Activated T-cell treated with anti-CD3 and anti-CD28 coated beads, Interleukin-2, amount 50 U/mL, for 24 hours (primary cell): ENCODE measurements around the gene APOA4.

Experiments
- DNase-seq: peaks from one replicate; pipeline ENCODE4 v3.0.0-alpha.2; 2020
- H3K27ac Mint-ChIP-seq: 2 replicates; pipeline ENCODE4 v1.8.0; 2020; ENCODE audit warnings: mild to moderate bottlenecking, mixed read lengths
- H3K27me3 Mint-ChIP-seq: 2 replicates; pipeline ENCODE4 v1.8.0; 2020; ENCODE audit warnings: mixed read lengths
- H3K36me3 Mint-ChIP-seq: 2 replicates; pipeline ENCODE4 v1.8.0; 2020; ENCODE audit warnings: low read depth, mixed read lengths
- H3K4me1 Mint-ChIP-seq: 2 replicates; pipeline ENCODE4 v1.8.0; 2020; ENCODE audit warnings: low read depth, mixed read lengths
- H3K4me3 Mint-ChIP-seq: 2 replicates; pipeline ENCODE4 v1.8.0; 2020; ENCODE audit warnings: mild to moderate bottlenecking, moderate library complexity, mixed read lengths
- H3K9me3 Mint-ChIP-seq: 2 replicates; pipeline ENCODE4 v1.8.0; 2020; ENCODE audit warnings: mixed read lengths

The APOA4 gene

DNA sequence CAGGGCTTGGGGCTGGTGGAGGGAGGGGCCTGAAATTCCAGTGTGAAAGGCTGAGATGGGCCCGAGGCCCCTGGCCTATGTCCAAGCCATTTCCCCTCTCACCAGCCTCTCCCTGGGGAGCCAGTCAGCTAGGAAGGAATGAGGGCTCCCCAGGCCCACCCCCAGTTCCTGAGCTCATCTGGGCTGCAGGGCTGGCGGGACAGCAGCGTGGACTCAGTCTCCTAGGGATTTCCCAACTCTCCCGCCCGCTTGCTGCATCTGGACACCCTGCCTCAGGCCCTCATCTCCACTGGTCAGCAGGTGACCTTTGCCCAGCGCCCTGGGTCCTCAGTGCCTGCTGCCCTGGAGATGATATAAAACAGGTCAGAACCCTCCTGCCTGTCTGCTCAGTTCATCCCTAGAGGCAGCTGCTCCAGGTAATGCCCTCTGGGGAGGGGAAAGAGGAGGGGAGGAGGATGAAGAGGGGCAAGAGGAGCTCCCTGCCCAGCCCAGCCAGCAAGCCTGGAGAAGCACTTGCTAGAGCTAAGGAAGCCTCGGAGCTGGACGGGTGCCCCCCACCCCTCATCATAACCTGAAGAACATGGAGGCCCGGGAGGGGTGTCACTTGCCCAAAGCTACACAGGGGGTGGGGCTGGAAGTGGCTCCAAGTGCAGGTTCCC, 6.5 kb upstream of the APOA4 start, which contains the start of gene APOC3:
APOC3 (plus strand) TSS at position 383 of the 659 bp plus-strand sequence. CDS start 676 bp downstream, outside the sequence.
- no peak within 1 kb of the TSS for H3K4me3 Mint-ChIP-seq
- peaks cover under 1% of the 10 kb centered on the region for H3K27me3 Mint-ChIP-seq
- no peaks in the 10 kb centered on the region for H3K9me3 Mint-ChIP-seq
- peaks cover under 1% of the 10 kb centered on the region for H3K4me1 Mint-ChIP-seq
- no peak for DNase-seq
- no peak within 1 kb of the TSS for H3K27ac Mint-ChIP-seq
- no peaks in the 10 kb centered on the region for H3K36me3 Mint-ChIP-seq

GRCh38 chr11:116828632-116829524, 5.8 kb upstream of the APOA4 start:
- DNase-seq = no peak
- Mint-ChIP-seq H3K9me3 (no peaks in the 10 kb centered on the region), H3K27me3 (no peaks in the 10 kb centered on the region), H3K27ac (no peak overlapping the region), H3K36me3 (no peaks in the 10 kb centered on the region), H3K4me1 (no peaks in the 10 kb centered on the region), H3K4me3 (no peak overlapping the region)

- no peak overlapping the region for H3K27ac Mint-ChIP-seq
- H3K4me1 Mint-ChIP-seq = no peaks in the 10 kb centered on the region
- H3K9me3 Mint-ChIP-seq = no peaks in the 10 kb centered on the region
- H3K4me3 Mint-ChIP-seq = no peak overlapping the region
- DNase-seq = no peak
- H3K36me3 Mint-ChIP-seq = no peaks in the 10 kb centered on the region
- H3K27me3 Mint-ChIP-seq = no peaks in the 10 kb centered on the region
These were observed 4.4 kb upstream of the APOA4 start for GRCh38 chr11:116827461-116827860.

GRCh38 chr11:116826751-116827431, 3.8 kb upstream of the APOA4 start:
- Mint-ChIP-seq H3K4me1 (no peaks in the 10 kb centered on the region), H3K27ac (no peak overlapping the region)

DNA sequence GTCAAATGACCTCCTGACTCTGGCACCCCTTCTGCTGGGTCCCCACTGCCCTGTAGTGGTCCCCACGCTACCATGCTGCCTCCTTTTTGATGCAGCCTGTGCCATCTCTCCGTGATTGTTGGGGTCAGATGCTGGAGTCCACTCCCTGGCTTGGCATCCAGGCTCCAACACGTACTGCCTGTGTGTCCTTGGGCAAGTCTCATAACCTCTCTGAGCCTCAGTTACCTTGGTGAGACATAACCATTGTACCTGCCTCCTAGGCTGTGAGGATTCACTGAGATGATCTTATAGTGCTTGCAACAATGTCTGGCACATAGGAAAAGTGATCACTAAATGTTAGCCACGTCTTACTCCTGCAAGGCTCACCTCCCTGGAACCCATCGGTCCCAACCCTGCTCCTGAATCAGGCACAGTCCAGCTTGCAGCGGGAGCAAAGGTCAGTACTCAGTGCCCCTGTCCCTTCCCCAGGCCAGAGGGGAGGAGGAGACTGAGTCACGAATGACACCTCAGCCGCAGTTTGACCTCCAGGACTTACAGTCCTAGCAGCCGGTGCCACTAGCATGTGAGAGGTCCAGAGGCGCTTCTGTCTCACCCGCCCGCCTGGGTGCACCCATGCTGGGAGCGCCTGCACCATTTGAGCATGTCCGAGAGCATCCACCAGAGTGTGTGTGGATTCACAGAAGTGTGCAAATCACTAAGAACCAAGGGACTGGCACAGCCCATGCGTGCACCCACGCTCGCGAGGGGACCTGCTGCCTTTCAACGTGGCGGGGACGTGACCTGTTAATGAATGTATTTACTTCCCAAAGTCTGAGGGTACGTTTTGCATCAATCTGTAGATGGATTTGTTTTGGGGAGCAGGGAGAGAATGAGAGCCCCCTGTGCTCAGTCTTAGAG, 3.0 kb upstream of the APOA4 start:
- no peak for DNase-seq
- Mint-ChIP-seq H3K4me3 (no peak overlapping the region), H3K36me3 (no peaks in the 10 kb centered on the region), H3K4me1 (no peaks in the 10 kb centered on the region), H3K9me3 (no peaks in the 10 kb centered on the region), H3K27me3 (no peaks in the 10 kb centered on the region), H3K27ac (no peak overlapping the region)

More at GRCh38 chr11:116826751-116827431, 3.8 kb upstream of the APOA4 start:
- H3K4me3 Mint-ChIP-seq = no peak overlapping the region
- H3K9me3 Mint-ChIP-seq = no peaks in the 10 kb centered on the region
- DNase-seq = no peak
- no peaks in the 10 kb centered on the region for H3K36me3 Mint-ChIP-seq
- H3K27me3 Mint-ChIP-seq = no peaks in the 10 kb centered on the region

DNA sequence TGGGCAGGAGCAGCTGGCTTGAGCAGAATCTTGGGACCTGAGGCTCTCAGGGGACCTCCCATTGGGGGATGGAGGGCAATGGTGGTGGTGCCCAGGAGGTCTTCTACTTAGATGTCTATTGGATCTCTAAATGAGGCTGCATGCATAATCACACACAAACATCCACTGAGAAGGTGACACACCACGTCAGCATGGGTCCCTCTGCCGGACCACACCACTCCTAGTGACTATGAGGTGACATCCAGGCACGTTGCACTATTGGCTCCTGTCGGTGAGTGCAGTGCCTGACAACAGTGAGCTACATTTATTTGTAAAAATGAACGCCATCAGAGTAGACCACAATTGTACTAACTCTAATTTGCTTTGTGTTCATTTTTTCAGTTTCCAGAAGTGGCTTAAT, 2.3 kb upstream of the APOA4 start:
- no peak overlapping the region for H3K4me3 Mint-ChIP-seq
- no peaks in the 10 kb centered on the region for H3K9me3 Mint-ChIP-seq
- no peak for DNase-seq
- H3K36me3 Mint-ChIP-seq = no peaks in the 10 kb centered on the region
- no peaks in the 10 kb centered on the region for H3K27me3 Mint-ChIP-seq
- no peak overlapping the region for H3K27ac Mint-ChIP-seq
- H3K4me1 Mint-ChIP-seq = no peaks in the 10 kb centered on the region

GRCh38 chr11:116822575-116822974, 529 bp downstream of the APOA4 start:
- H3K4me1 Mint-ChIP-seq = no peaks in the 10 kb centered on the region
- H3K27ac Mint-ChIP-seq = no peak overlapping the region
- H3K27me3 Mint-ChIP-seq = no peaks in the 10 kb centered on the region
- H3K36me3 Mint-ChIP-seq = no peaks in the 10 kb centered on the region
- no peaks in the 10 kb centered on the region for H3K9me3 Mint-ChIP-seq
- no peak overlapping the region for H3K4me3 Mint-ChIP-seq
- no peak for DNase-seq

GRCh38 chr11:116821050-116821918, 1.8 kb downstream of the APOA4 start:
- Mint-ChIP-seq H3K4me1 (no peaks in the 10 kb centered on the region), H3K9me3 (no peaks in the 10 kb centered on the region), H3K36me3 (no peaks in the 10 kb centered on the region), H3K27me3 (no peaks in the 10 kb centered on the region), H3K27ac (no peak overlapping the region), H3K4me3 (no peak overlapping the region)
- DNase-seq = no peak

DNA sequence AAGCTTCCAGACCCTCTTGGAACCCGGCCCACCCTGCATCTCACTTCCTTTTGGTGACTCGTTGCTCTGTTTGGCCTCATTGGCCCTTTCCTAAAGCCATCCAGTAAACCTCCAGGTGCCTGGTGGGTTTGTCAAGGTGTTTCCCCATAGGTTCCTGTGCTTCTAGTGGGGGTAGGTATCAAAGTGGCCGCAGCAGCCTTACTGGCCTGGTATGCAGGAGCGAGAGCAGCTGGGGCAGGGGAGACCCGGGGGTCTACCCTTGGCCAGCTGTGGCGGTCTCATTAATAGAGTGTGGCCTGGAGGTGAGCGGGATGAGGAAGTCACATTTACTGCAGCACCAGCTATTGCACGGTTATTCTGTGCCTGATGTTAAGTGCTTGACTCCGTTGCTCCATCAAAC, 4.1 kb downstream of the APOA4 start:
- Mint-ChIP-seq H3K9me3 (no peaks in the 10 kb centered on the region), H3K27me3 (no peaks in the 10 kb centered on the region), H3K4me3 (no peak overlapping the region), H3K4me1 (no peaks in the 10 kb centered on the region), H3K27ac (no peak overlapping the region), H3K36me3 (no peaks in the 10 kb centered on the region)
- DNase-seq = no peak

DNA sequence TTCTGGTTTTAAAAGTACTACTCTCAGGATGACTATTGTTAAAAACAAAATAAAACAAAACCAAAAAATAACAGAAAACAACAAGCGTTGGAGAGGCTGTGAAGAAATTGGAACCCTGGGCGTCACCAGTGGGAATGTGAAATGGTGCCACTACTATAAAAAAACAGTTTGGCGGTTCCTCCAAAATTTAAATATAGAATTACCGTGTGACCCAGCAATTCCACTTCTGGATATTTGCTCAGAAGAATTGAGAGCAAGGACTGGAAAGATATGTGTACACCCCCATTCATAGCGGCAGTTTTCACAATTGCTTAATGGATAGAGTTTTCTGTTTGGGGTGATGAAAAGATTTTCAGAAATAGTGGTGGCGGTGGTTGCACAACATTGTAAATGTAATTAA, 8.6 kb downstream of the APOA4 start:
- Mint-ChIP-seq H3K27ac (no peak overlapping the region), H3K4me1 (no peaks in the 10 kb centered on the region), H3K36me3 (no peaks in the 10 kb centered on the region), H3K27me3 (no peaks in the 10 kb centered on the region), H3K9me3 (no peaks in the 10 kb centered on the region), H3K4me3 (no peak overlapping the region)
- DNase-seq = no peak

GRCh38 chr11:116813781-116814471, 9.2 kb downstream of the APOA4 start:
- no peaks in the 10 kb centered on the region for H3K4me1 Mint-ChIP-seq
- H3K27ac Mint-ChIP-seq = no peak overlapping the region
- H3K36me3 Mint-ChIP-seq = no peaks in the 10 kb centered on the region
- DNase-seq = no peak
- H3K9me3 Mint-ChIP-seq = no peaks in the 10 kb centered on the region
- H3K27me3 Mint-ChIP-seq = no peaks in the 10 kb centered on the region
- H3K4me3 Mint-ChIP-seq = no peak overlapping the region

- no peaks in the 10 kb centered on the region for H3K4me1 Mint-ChIP-seq
- no peaks in the 10 kb centered on the region for H3K27me3 Mint-ChIP-seq
- H3K36me3 Mint-ChIP-seq = no peaks in the 10 kb centered on the region
- H3K9me3 Mint-ChIP-seq = no peaks in the 10 kb centered on the region
- H3K27ac Mint-ChIP-seq = no peak overlapping the region
- DNase-seq = no peak
- no peak overlapping the region for H3K4me3 Mint-ChIP-seq
These were observed 9.9 kb downstream of the APOA4 start for GRCh38 chr11:116813170-116813569.

GRCh38 chr11:116812109-116812508, 11.0 kb downstream of the APOA4 start:
- Mint-ChIP-seq H3K4me1 (no peaks in the 10 kb centered on the region), H3K4me3 (no peak overlapping the region), H3K27me3 (no peaks in the 10 kb centered on the region), H3K27ac (no peak overlapping the region), H3K36me3 (no peaks in the 10 kb centered on the region), H3K9me3 (no peaks in the 10 kb centered on the region)
- no peak for DNase-seq
